Large intestine (tissue), 3 donors: ENCODE measurements around the gene PRKN. TPM values are rescaled to one million over a fixed set of nuclear protein-coding genes. Genes with fewer than 3 reads are reported as not detected.
"Not testable (repeated sequence)": the region's sequence is repeated elsewhere in the genome, so short reads cannot be mapped to it uniquely, and the experiment has no call there.

Source experiments
- DNase-seq, 2 donors: peaks; one replicate each; pipeline versions ENCODE4 v3.0.0 to v3.0.0-alpha.2; 2013
- H3K27ac ChIP-seq: one replicate; pipeline ENCODE4 v1.5.1; 2013; ENCODE audit warnings: low read length
- H3K27me3 ChIP-seq: 2 replicates; pipeline ENCODE4 v1.6.1; 2013; ENCODE audit warnings: low read length; ENCODE audit not compliant: control insufficient read depth, insufficient read depth
- H3K36me3 ChIP-seq: 2 replicates; pipeline ENCODE4 v1.6.1; 2013; ENCODE audit warnings: low read length; ENCODE audit not compliant: control insufficient read depth, insufficient read depth
- H3K4me1 ChIP-seq: one replicate; pipeline ENCODE4 v1.6.1; 2013; ENCODE audit warnings: low read length; ENCODE audit not compliant: control insufficient read depth, insufficient read depth
- H3K4me3 ChIP-seq: one replicate; pipeline ENCODE4 v1.5.1; 2013; ENCODE audit warnings: low read length
- H3K9me3 ChIP-seq: one replicate; pipeline ENCODE4 v1.6.1; 2013; ENCODE audit warnings: mild to moderate bottlenecking, low read depth, low read length, moderate library complexity; ENCODE audit not compliant: control insufficient read depth
- WGBS: methylation state at CpG from one replicate; pipeline ENCODE4 v1.1.5; 2013; ENCODE audit warnings: low lambda C conversion rate; ENCODE audit not compliant: insufficient coverage; 5-methylcytosine and 5-hydroxymethylcytosine counted together
- polyA plus RNA-seq: library from polyadenylated mRNA; unstranded; fragments of 120-200 nt; gene quantifications from one replicate; pipeline ENCODE4 v1.2.1, GENCODE V29; 2013

PRKN gene
- polyA plus RNA-seq, 1 donor = 2.5 TPM

- no peak for DNase-seq
- no CpG with 5 or more reads among the region's 3 CpGs for WGBS
- Histone ChIP-seq H3K27me3 (no peaks in the 10 kb centered on the region), H3K9me3 (peaks cover 2% of the 10 kb centered on the region), H3K4me3 (no peak overlapping the region), H3K4me1 (no peaks in the 10 kb centered on the region), H3K27ac (no peak overlapping the region), H3K36me3 (no peaks in the 10 kb centered on the region)
Observed at GRCh38 chr6:162562041-162562440, 165.5 kb downstream of the PRKN start.

GRCh38 chr6:162560891-162561290 is 166.7 kb downstream of the PRKN start:
- no peaks in the 10 kb centered on the region for H3K4me1 ChIP-seq
- H3K9me3 ChIP-seq = peaks cover 2% of the 10 kb centered on the region
- no peak overlapping the region for H3K27ac ChIP-seq
- DNase-seq = no peak
- H3K36me3 ChIP-seq = no peaks in the 10 kb centered on the region
- no peak overlapping the region for H3K4me3 ChIP-seq
- 95% methylated on average over 4 of the region's 8 CpGs for WGBS
- H3K27me3 ChIP-seq = no peaks in the 10 kb centered on the region

- no peaks in the 10 kb centered on the region for H3K4me1 ChIP-seq
- no peak for DNase-seq
- 98% methylated on average over 4 of the region's 9 CpGs for WGBS
Observed at GRCh38 chr6:162554531-162554930, 173.0 kb downstream of the PRKN start.

GRCh38 chr6:162546905-162547304 is 180.7 kb downstream of the PRKN start:
- H3K36me3 ChIP-seq = no peaks in the 10 kb centered on the region
- no peaks in the 10 kb centered on the region for H3K4me1 ChIP-seq
- H3K27ac ChIP-seq = no peak overlapping the region
- no peak for DNase-seq
- 100% methylated on average over 1 of the region's 4 CpGs for WGBS
- no peak overlapping the region for H3K4me3 ChIP-seq
- no peaks in the 10 kb centered on the region for H3K27me3 ChIP-seq
- no peaks in the 10 kb centered on the region for H3K9me3 ChIP-seq

More at GRCh38 chr6:162554531-162554930, 173.0 kb downstream of the PRKN start:
- H3K9me3 ChIP-seq = no peaks in the 10 kb centered on the region
- no peak overlapping the region for H3K27ac ChIP-seq
- H3K36me3 ChIP-seq = no peaks in the 10 kb centered on the region
- no peaks in the 10 kb centered on the region for H3K27me3 ChIP-seq
- H3K4me3 ChIP-seq = no peak overlapping the region

GRCh38 chr6:162543221-162543620 is 184.3 kb downstream of the PRKN start:
- DNase-seq = no peak
- no peaks in the 10 kb centered on the region for H3K36me3 ChIP-seq
- H3K27me3 ChIP-seq = no peaks in the 10 kb centered on the region
- 83% methylated on average over 4 of the region's 6 CpGs for WGBS
- H3K4me1 ChIP-seq = no peaks in the 10 kb centered on the region
- no peak overlapping the region for H3K4me3 ChIP-seq
- no peak overlapping the region for H3K27ac ChIP-seq
- H3K9me3 ChIP-seq = no peaks in the 10 kb centered on the region

GRCh38 chr6:162541019-162541601 is 186.5 kb downstream of the PRKN start:
- no peaks in the 10 kb centered on the region for H3K36me3 ChIP-seq
- DNase-seq = no peak
- H3K27me3 ChIP-seq = no peaks in the 10 kb centered on the region
- no peaks in the 10 kb centered on the region for H3K4me1 ChIP-seq
- no peak overlapping the region for H3K27ac ChIP-seq
- no peaks in the 10 kb centered on the region for H3K9me3 ChIP-seq
- no peak overlapping the region for H3K4me3 ChIP-seq
- 100% methylated on average over 2 of the region's 4 CpGs for WGBS

- Histone ChIP-seq H3K4me1 (no peaks in the 10 kb centered on the region), H3K9me3 (no peaks in the 10 kb centered on the region), H3K36me3 (no peaks in the 10 kb centered on the region), H3K27me3 (no peaks in the 10 kb centered on the region), H3K27ac (no peak overlapping the region), H3K4me3 (no peak overlapping the region)
- DNase-seq = no peak
- WGBS = 100% methylated on average over 1 of the region's 3 CpGs
Observed at GRCh38 chr6:162539321-162539720, 188.2 kb downstream of the PRKN start.

- Histone ChIP-seq H3K27ac (no peak overlapping the region), H3K4me3 (no peak overlapping the region), H3K36me3 (no peaks in the 10 kb centered on the region), H3K4me1 (no peaks in the 10 kb centered on the region), H3K9me3 (no peaks in the 10 kb centered on the region), H3K27me3 (no peaks in the 10 kb centered on the region)
- WGBS = 83% methylated on average over 1 of the region's 8 CpGs
- peak; percentile 16 to 28 for DNase-seq
Observed at GRCh38 chr6:162538643-162539064, 188.9 kb downstream of the PRKN start.

- no peak overlapping the region for H3K27ac ChIP-seq
- no peak for DNase-seq
- no peaks in the 10 kb centered on the region for H3K36me3 ChIP-seq
Observed at GRCh38 chr6:162533009-162533400, 194.6 kb downstream of the PRKN start.

GRCh38 chr6:162532283-162533008 is 195.1 kb downstream of the PRKN start:
- Histone ChIP-seq H3K4me3 (no peak overlapping the region), H3K9me3 (no peaks in the 10 kb centered on the region), H3K27ac (no peak overlapping the region), H3K4me1 (peaks cover 4% of the 10 kb centered on the region), H3K27me3 (no peaks in the 10 kb centered on the region), H3K36me3 (no peaks in the 10 kb centered on the region)
- 82% methylated on average over 3 of the region's 9 CpGs for WGBS
- DNase-seq = no peak

More at GRCh38 chr6:162533009-162533400, 194.6 kb downstream of the PRKN start:
- no peaks in the 10 kb centered on the region for H3K9me3 ChIP-seq
- 29% methylated on average over 1 of the region's 6 CpGs for WGBS
- no peaks in the 10 kb centered on the region for H3K27me3 ChIP-seq
- H3K4me1 ChIP-seq = no peaks in the 10 kb centered on the region
- H3K4me3 ChIP-seq = no peak overlapping the region

- not testable (repeated sequence) for H3K9me3 ChIP-seq, H3K27ac ChIP-seq, H3K4me3 ChIP-seq, H3K4me1 ChIP-seq, H3K27me3 ChIP-seq, H3K36me3 ChIP-seq, DNase-seq
- no CpG with 5 or more reads among the region's 4 CpGs for WGBS
Observed at GRCh38 chr6:162531391-162531790, 196.2 kb downstream of the PRKN start.
